Suprapubic skin (tissue), 2 donors: ENCODE results near the gene BAIAP2.

Experiments
- EP300 ChIP-seq: sonication (generic); formaldehyde crosslinking; IDR thresholded peaks from one replicate; pipeline ENCODE4 v1.6.1; 2017; ENCODE audit warnings: antibody characterized with exemption
- POLR2A ChIP-seq, 2 donors: fragments of 450-650 bp; IDR thresholded peaks; one replicate each; pipeline ENCODE4 v1.6.1; 2017; ENCODE audit warnings: antibody characterized with exemption in 2 of 2, mild to moderate bottlenecking in 2 of 2, moderate library complexity in 2 of 2

GRCh38 chr17:81140018-81140417, 105.1 kb downstream of the BAIAP2 start:
- TF ChIP-seq EP300 (no peak), POLR2A (IDR thresholded peaks at IDR 0.05) (no peak)
